ENCODE data around the gene ZNF503.
A peak's percentile ranks its signal among the peaks of the same experiment; 100 is the strongest.

Gene ZNF503

GRCh38 chr10:75406462-75407223 is 5.1 kb upstream of the ZNF503 start:
- no peak for DNase-seq (ENCODE audit: low spot score)

- DNase-seq (ENCODE audit: low spot score): no peak
Observed at GRCh38 chr10:75405598-75406461, 4.3 kb upstream of the ZNF503 start.

GRCh38 chr10:75404815-75405597 is 3.4 kb upstream of the ZNF503 start:
- no peak for DNase-seq (ENCODE audit: low spot score)

GRCh38 chr10:75403939-75404814 is 2.6 kb upstream of the ZNF503 start:
- DNase-seq (ENCODE audit: low spot score): no peak

GRCh38 chr10:75403144-75403938 is 1.8 kb upstream of the ZNF503 start:
- no peak for DNase-seq (ENCODE audit: low spot score)

- no peak for DNase-seq (ENCODE audit: low spot score)
Observed at GRCh38 chr10:75402486-75403143, 1.1 kb upstream of the ZNF503 start.

- DNase-seq (ENCODE audit: low spot score): peak; percentile 72
Observed at GRCh38 chr10:75400771-75401568, 594 bp downstream of the ZNF503 start.

- no peak for DNase-seq (ENCODE audit: low spot score)
Observed at GRCh38 chr10:75400163-75400770, 1.3 kb downstream of the ZNF503 start.

- no peak for DNase-seq (ENCODE audit: low spot score)
Observed at GRCh38 chr10:75399461-75400162, 2.0 kb downstream of the ZNF503 start.

GRCh38 chr10:75398692-75399460 is 2.7 kb downstream of the ZNF503 start:
- no peak for DNase-seq (ENCODE audit: low spot score)

GRCh38 chr10:75398200-75398691 is 3.3 kb downstream of the ZNF503 start:
- no peak for DNase-seq (ENCODE audit: low spot score)

- DNase-seq (ENCODE audit: low spot score): no peak
Observed at GRCh38 chr10:75397496-75398199, 3.9 kb downstream of the ZNF503 start.

- DNase-seq (ENCODE audit: low spot score): no peak
Observed at GRCh38 chr10:75396631-75397495, 4.7 kb downstream of the ZNF503 start.

- DNase-seq (ENCODE audit: low spot score): no peak
Observed at GRCh38 chr10:75395932-75396630, 5.5 kb downstream of the ZNF503 start.
